ENCODE measurements around the gene PEMT. TPM values are rescaled to one million over a fixed set of nuclear protein-coding genes. Genes with fewer than 3 reads are reported as not detected.
A peak's percentile ranks its signal among the peaks of the same experiment; 100 is the strongest.

Gene PEMT
- total RNA-seq, 2 donors from 2014 or later: 38.3 to 52.7 TPM

GRCh38 chr17:17492085-17492484 is 99.4 kb downstream of the PEMT start:
- Histone ChIP-seq H3K4me1 (ENCODE audit: control insufficient read depth, insufficient read depth, low read length) (no peaks in the 10 kb centered on the region), H3K27me3 (ENCODE audit: control insufficient read depth, insufficient read depth, low read length, poor library complexity, severe bottlenecking) (peaks cover 19% of the 10 kb centered on the region), H3K27ac (ENCODE audit: low read depth, low read length) (no peak overlapping the region), H3K9ac (ENCODE audit: extremely low read depth, low read length, poor library complexity, severe bottlenecking) (no peak overlapping the region), H3K4me3 (ENCODE audit: low read length) (no peak overlapping the region), H3K36me3 (ENCODE audit: control insufficient read depth, insufficient read depth, low read length) (peaks cover 29% of the 10 kb centered on the region), H3K9me3 (ENCODE audit: control insufficient read depth, low read length) (no peaks in the 10 kb centered on the region)
- peaks cover 50% of the 10 kb centered on the region for H3K36me3 Mint-ChIP-seq (ENCODE audit: low read depth)
- peak; percentile 54 for DNase-seq
- H3K9me3 Mint-ChIP-seq: no peaks in the 10 kb centered on the region
- TF ChIP-seq, protein P1, sequence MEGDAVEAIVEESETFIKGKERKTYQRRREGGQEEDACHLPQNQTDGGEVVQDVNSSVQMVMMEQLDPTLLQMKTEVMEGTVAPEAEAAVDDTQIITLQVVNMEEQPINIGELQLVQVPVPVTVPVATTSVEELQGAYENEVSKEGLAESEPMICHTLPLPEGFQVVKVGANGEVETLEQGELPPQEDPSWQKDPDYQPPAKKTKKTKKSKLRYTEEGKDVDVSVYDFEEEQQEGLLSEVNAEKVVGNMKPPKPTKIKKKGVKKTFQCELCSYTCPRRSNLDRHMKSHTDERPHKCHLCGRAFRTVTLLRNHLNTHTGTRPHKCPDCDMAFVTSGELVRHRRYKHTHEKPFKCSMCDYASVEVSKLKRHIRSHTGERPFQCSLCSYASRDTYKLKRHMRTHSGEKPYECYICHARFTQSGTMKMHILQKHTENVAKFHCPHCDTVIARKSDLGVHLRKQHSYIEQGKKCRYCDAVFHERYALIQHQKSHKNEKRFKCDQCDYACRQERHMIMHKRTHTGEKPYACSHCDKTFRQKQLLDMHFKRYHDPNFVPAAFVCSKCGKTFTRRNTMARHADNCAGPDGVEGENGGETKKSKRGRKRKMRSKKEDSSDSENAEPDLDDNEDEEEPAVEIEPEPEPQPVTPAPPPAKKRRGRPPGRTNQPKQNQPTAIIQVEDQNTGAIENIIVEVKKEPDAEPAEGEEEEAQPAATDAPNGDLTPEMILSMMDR (conservative IDR thresholded peaks at IDR 0.05): no peak
- H3K4me3 Mint-ChIP-seq: no peak overlapping the region
- no peak overlapping the region for H3K27ac Mint-ChIP-seq
- peaks cover 32% of the 10 kb centered on the region for H3K4me1 Mint-ChIP-seq
- 87 to 94% methylated on average over 10 to 11 of the region's 11 CpGs for WGBS, 2 experiments (ENCODE audit: insufficient coverage in 1 of 2, insufficient read length in 1 of 2)
- H3K27me3 Mint-ChIP-seq (ENCODE audit: insufficient read depth): peaks cover 20% of the 10 kb centered on the region

DNA sequence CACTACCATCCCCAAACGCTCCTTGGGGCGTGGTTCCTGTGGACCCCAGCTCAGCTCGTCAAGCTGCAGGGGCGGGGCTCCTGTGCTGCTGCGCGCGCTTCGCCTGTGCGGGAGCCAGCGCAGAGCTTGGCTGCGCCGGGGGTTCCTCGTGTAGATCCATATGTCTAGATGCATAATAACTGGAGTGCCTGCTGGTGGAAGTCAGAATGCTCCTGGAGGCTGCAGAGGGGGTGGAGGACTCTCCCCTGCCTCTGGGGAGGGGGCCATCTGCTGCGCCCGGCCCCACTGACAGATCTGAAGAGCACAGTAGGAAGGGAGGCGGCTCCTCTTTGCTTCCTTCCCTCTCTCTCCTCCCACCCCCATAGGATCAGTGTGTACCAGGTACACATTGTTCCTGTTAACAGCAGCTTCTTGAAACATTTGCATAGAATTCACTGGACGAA is 99.9 kb downstream of the PEMT start:
- TF ChIP-seq, protein P1 (conservative IDR thresholded peaks at IDR 0.05): no peak
- Mint-ChIP-seq H3K27ac (no peak overlapping the region), H3K4me1 (peaks cover 32% of the 10 kb centered on the region), H3K4me3 (no peak overlapping the region), H3K36me3 (ENCODE audit: low read depth) (peaks cover 56% of the 10 kb centered on the region), H3K9me3 (no peaks in the 10 kb centered on the region), H3K27me3 (ENCODE audit: insufficient read depth) (peaks cover 20% of the 10 kb centered on the region)
- H3K27ac ChIP-seq (ENCODE audit: low read depth, low read length): no peak overlapping the region
- 94 to 100% methylated on average over 5 to 17 of the region's 17 CpGs for WGBS, 2 experiments (ENCODE audit: insufficient coverage in 1 of 2, insufficient read length in 1 of 2)
- H3K9ac ChIP-seq (ENCODE audit: extremely low read depth, low read length, poor library complexity, severe bottlenecking): no peak overlapping the region
- peaks cover 29% of the 10 kb centered on the region for H3K36me3 ChIP-seq (ENCODE audit: control insufficient read depth, insufficient read depth, low read length)
- H3K9me3 ChIP-seq (ENCODE audit: control insufficient read depth, low read length): no peaks in the 10 kb centered on the region
- DNase-seq: no peak
- no peaks in the 10 kb centered on the region for H3K4me1 ChIP-seq (ENCODE audit: control insufficient read depth, insufficient read depth, low read length)
- H3K27me3 ChIP-seq (ENCODE audit: control insufficient read depth, insufficient read depth, low read length, poor library complexity, severe bottlenecking): peaks cover 19% of the 10 kb centered on the region
- H3K4me3 ChIP-seq (ENCODE audit: low read length): no peak overlapping the region

DNA sequence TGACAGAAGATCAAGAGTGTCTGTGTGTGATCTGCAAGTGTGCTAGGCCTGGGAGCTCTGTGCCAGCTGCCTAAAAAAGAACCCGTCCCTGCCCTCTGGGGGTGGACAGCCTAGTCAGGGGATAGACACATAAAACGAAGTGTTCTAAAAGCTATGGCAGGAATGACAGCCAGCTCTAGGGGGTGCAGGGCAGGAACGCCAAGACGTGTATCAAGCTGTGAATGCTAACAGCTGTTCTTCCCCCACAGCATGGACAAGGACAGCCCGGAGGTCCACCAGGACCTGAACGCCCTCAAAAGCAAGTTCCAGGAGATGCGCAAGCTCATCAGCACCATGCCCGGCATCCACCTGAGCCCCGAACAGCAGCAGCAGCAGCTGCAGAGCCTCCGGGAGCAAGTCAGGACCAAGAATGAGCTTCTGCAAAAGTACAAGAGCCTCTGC is 100.5 kb downstream of the PEMT start:
- Histone ChIP-seq H3K4me1 (ENCODE audit: control insufficient read depth, insufficient read depth, low read length) (no peaks in the 10 kb centered on the region), H3K9ac (ENCODE audit: extremely low read depth, low read length, poor library complexity, severe bottlenecking) (no peak overlapping the region), H3K27me3 (ENCODE audit: control insufficient read depth, insufficient read depth, low read length, poor library complexity, severe bottlenecking) (peaks cover 18% of the 10 kb centered on the region), H3K27ac (ENCODE audit: low read depth, low read length) (no peak overlapping the region), H3K4me3 (ENCODE audit: low read length) (no peak overlapping the region), H3K9me3 (ENCODE audit: control insufficient read depth, low read length) (no peaks in the 10 kb centered on the region), H3K36me3 (ENCODE audit: control insufficient read depth, insufficient read depth, low read length) (peaks cover 29% of the 10 kb centered on the region)
- H3K4me1 Mint-ChIP-seq: peaks cover 32% of the 10 kb centered on the region
- peaks cover 57% of the 10 kb centered on the region for H3K36me3 Mint-ChIP-seq (ENCODE audit: low read depth)
- no peaks in the 10 kb centered on the region for H3K9me3 Mint-ChIP-seq
- H3K27ac Mint-ChIP-seq: no peak overlapping the region
- TF ChIP-seq, protein P1 (conservative IDR thresholded peaks at IDR 0.05): no peak
- DNase-seq: no peak
- H3K27me3 Mint-ChIP-seq (ENCODE audit: insufficient read depth): peaks cover 20% of the 10 kb centered on the region
- 89% methylated on average over 10 of the region's 10 CpGs for WGBS, 2 experiments (ENCODE audit: insufficient coverage in 1 of 2, insufficient read length in 1 of 2)
- no peak overlapping the region for H3K4me3 Mint-ChIP-seq
